GM03348 (cell line): ENCODE results near the gene GPR171.

ENCODE experiments used
- DNase-seq: peaks from one replicate; pipeline ENCODE4 v3.0.0; 2012; ENCODE audit warnings: low spot score

Gene GPR171

GRCh38 chr3:151175952-151176351 lies 27.1 kb downstream of the GPR171 start:
- DNase-seq, result no peak

- DNase-seq, result no peak
Observed at GRCh38 chr3:151174351-151174750, 28.7 kb downstream of the GPR171 start.

GRCh38 chr3:151171145-151171757 lies 31.8 kb downstream of the GPR171 start:
- no peak for DNase-seq

GRCh38 chr3:151169948-151170679 lies 32.9 kb downstream of the GPR171 start:
- DNase-seq, result peak; percentile 62

- no peak for DNase-seq
Observed at GRCh38 chr3:151169262-151169947, 33.6 kb downstream of the GPR171 start.

- peak; percentile 83 for DNase-seq
Observed at GRCh38 chr3:151168269-151169094, 34.5 kb downstream of the GPR171 start.

GRCh38 chr3:151166161-151166560 lies 36.9 kb downstream of the GPR171 start:
- DNase-seq, result no peak

GRCh38 chr3:151165226-151165625 lies 37.8 kb downstream of the GPR171 start:
- DNase-seq, result no peak

GRCh38 chr3:151159806-151160205 lies 43.2 kb downstream of the GPR171 start:
- no peak for DNase-seq

- DNase-seq, result peak; percentile 61
Observed at GRCh38 chr3:151156618-151157216, 46.3 kb downstream of the GPR171 start.

- DNase-seq, result no peak
Observed at GRCh38 chr3:151155409-151156128, 47.4 kb downstream of the GPR171 start.

GRCh38 chr3:151154566-151154965 lies 48.5 kb downstream of the GPR171 start:
- no peak for DNase-seq

- DNase-seq, result no peak
Observed at GRCh38 chr3:151152455-151153079, 50.4 kb downstream of the GPR171 start.
